Astrocyte of the spinal cord (primary cell): ENCODE results near the gene ANKRD63.

ENCODE experiments used
- DNase-seq: peaks from one replicate; pipeline ENCODE4 v3.0.0; 2011; ENCODE audit warnings: low read depth, low spot score
- H3K4me3 ChIP-seq: 2 replicates; pipeline ENCODE4 v1.5.1; 2011; ENCODE audit warnings: low read depth, mild to moderate bottlenecking, low read length, moderate library complexity
- in situ Hi-C: cut with HindIII; loops from 2 replicates; pipeline ENCODE4 v1.10.0; 2017; ENCODE audit warnings: low sequenced_read_pairs
- TF ChIP-seq, protein P1 (sequence below): IDR thresholded peaks from 2 replicates; pipeline ENCODE4 v1.5.1; 2012; ENCODE audit warnings: low read depth, mild to moderate bottlenecking, low read length, inconsistent platforms

Gene ANKRD63

DNA sequence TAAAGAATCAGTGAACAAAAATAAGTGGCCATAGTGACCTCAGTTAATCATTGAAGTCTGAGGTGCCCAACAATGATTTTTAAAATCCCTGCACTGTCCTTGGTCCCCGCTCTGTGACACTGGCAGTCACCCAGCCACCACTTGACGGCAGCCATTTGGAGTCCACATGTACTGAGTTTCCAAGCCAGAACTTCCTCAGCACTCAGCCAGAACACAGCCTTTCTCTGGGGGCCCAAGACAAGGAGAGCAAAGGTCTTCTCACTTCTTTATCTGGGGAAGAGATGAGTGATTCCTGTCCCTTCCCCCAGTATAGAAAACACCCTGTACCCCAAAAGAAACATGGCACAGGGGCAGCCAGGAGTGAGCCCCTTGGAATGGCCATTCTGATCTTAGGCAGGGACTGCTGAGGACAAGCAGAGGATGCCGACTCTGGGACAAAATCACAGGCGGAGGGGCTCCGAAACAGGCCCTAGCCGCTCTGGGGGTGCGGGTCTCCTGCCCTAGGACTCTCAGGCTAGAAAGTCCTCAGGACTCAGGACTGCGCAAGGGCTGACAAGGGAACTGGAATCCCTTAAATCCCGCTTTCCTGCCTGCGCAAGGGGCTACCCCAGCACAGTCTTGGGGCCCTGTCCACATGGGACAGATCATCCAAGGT is 31.3 kb downstream of the ANKRD63 start:
- TF ChIP-seq, protein P1, sequence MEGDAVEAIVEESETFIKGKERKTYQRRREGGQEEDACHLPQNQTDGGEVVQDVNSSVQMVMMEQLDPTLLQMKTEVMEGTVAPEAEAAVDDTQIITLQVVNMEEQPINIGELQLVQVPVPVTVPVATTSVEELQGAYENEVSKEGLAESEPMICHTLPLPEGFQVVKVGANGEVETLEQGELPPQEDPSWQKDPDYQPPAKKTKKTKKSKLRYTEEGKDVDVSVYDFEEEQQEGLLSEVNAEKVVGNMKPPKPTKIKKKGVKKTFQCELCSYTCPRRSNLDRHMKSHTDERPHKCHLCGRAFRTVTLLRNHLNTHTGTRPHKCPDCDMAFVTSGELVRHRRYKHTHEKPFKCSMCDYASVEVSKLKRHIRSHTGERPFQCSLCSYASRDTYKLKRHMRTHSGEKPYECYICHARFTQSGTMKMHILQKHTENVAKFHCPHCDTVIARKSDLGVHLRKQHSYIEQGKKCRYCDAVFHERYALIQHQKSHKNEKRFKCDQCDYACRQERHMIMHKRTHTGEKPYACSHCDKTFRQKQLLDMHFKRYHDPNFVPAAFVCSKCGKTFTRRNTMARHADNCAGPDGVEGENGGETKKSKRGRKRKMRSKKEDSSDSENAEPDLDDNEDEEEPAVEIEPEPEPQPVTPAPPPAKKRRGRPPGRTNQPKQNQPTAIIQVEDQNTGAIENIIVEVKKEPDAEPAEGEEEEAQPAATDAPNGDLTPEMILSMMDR, result no peak
- H3K4me3 ChIP-seq, result no peak overlapping the region
- in situ Hi-C loops, result no loop called here
- no peak for DNase-seq

DNA sequence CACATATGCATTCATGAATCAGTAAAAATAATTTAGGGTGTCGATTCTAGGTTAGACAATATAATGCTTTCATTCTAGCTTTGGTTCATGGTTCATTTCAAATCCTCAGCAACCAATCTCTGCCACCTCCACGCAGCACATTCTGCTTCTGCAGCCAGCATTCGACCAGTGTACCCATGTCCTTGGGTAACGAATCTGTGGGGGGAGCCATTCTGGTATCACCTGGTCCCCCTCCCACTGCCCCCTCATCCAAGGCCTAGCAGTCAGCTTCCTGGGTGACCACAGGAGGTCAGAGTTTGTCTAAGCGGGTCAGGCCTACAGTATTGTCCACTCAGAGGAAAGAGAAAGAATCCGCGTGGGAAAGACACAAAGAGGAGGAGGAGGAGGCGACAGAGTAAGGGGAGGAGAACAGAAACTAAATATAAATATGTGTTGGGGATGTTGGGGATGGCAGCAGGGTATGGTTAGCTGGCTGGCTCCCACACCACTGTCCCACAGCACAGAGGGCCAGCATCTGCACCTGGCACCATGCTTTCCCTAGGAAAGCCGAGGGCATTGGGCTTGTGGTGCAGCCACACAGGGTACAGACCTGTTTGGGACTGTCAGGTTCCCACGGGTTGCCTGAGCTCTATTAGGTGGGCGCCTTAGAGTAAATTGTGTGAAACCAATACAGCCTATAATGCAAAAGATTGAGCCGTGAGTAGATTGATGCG is 31.9 kb downstream of the ANKRD63 start:
- in situ Hi-C loops, result no loop called here
- no peak for DNase-seq
- TF ChIP-seq, protein P1, result no peak
- no peak overlapping the region for H3K4me3 ChIP-seq

DNA sequence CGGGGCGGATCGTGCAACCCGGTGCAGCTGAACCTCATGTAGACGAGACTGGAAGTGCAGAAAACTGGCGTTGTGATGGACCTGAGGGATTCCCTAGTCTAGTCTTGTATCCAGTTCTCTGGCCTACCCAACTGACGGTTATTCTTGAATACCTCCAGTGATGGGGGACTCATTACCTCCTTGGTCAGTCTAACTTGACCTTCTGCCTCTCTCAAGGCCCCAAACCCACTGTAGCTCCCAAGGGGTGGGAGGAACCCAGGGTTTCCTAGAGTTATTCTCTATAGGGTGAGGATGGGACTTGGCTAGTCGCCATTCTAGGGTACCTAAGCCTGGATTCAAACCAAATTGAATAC is 32.6 kb downstream of the ANKRD63 start:
- TF ChIP-seq, protein P1, result no peak
- no peak overlapping the region for H3K4me3 ChIP-seq
- in situ Hi-C loops, result no loop called here
- no peak for DNase-seq

DNA sequence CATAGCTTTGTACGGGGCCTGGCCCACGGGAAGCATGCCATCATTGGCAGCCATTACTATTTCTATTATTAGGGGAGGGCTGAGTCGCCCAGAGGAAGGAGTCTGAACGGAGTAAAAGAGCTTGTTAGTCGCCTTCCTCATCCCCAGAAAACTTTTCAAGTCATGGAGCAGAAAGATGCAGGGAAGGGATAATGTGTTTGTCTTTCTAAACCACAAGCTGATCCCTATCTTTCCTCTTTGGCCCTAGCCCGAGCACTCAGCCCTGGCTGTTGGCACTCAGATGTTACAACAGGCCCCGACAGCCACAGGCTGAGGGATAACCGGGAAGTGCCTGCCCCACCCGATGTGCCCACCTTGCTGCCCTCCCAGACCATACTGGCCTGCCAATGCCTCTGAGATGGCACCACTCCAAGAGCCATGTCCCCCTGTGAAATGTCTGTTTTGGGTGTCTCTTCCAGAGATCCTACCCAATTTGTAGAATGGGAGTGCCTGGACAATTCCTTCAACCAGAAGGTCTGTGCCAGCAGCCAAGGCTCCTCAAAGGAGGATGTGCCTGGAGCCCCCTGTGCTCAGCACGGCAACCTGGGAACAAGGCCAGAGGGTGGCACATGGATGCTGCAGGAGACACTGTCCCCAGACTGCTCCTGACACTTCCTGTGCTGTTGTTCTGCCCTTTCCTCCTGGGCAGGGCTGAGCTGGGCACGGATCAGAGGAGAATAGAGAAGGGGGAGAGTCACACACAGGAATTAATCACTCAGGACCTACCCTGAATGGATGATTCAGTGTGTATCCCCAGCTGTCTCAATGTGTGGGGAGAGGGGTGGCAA is 33.2 kb downstream of the ANKRD63 start:
- no peak overlapping the region for H3K4me3 ChIP-seq
- in situ Hi-C loops, result no loop called here
- TF ChIP-seq, protein P1, result no peak
- no peak for DNase-seq

DNA sequence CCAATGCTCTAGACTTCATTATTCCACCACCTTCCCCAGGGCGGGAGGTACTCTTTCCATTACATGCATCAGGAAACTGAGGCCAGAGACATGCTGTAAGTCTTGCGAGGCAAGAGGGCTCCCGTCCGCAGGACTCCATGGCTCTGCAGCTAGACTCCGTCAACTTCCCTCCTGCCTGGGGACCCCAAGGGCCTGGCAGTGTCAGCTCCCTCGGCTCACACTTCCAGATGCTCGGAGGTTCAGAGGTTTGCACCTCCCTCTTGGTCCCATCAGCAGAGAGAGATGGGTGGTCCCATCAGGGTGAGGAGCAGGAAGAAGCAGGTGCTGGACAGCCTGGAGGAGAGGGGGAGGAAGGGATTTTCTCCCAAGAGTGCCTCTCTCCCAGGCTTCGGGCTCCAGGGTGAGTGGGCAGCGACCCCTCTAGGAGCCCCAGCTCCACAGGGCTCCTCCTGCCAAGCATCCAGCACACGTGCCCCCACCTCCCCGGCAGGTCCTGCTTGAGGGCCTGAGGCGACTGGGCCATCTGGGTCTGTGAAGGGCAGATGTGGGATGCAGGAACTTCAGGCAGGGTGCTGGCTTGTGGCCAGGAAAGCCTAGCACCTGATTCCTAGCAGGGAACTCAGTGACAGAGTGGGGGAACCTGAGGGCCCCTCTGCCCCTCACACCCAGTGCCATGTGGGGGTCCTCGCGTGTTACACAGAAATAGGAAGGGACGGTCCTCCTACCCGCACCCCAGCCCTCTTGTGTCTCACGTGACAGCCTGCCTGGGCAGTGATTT is 34.7 kb downstream of the ANKRD63 start:
- in situ Hi-C loops, result no loop called here
- DNase-seq, result no peak
- no peak overlapping the region for H3K4me3 ChIP-seq
- TF ChIP-seq, protein P1, result no peak

DNA sequence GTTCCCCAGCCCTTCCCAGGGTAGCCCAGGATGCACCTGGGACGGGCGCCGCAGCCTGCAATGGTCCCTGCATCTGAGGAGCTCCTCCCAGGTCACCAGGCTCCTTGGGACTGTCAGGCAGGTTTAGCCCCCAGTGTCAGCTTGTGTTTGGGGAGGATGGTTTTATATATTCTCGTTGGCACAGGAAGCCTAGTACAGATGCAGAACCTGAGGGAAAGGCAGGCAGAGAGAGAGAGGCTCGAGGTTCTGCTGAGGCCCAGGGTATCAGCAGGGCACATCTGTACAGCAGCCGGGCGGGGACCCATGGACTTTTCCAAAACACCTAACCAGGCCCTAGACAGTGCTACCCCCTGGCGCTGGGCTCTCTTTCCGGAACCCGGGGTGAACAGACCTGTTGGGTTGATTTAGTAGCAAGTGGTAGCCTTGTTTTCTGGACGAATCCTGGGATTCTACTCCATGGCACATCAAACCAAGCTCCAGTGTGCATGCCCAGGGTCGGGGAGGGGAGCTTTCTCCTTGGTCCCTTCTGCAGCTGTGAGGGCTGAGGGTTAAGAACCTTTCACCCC is 35.4 kb downstream of the ANKRD63 start:
- no peak overlapping the region for H3K4me3 ChIP-seq
- TF ChIP-seq, protein P1, result no peak
- in situ Hi-C loops, result no loop called here
- no peak for DNase-seq
